Kidney (tissue), 14 donors: Measurements from ENCODE around the gene DDX54. TPM values are rescaled to one million over a fixed set of nuclear protein-coding genes. Genes with fewer than 3 reads are reported as not detected.

ENCODE experiments used
- DNase-seq, 5 donors: peaks; one replicate each; pipeline ENCODE4 v3.0.0-alpha.2; 2013 to 2020
- FAIRE-seq: peaks from 2 replicates; lab custom pipeline; 2012; peaks lifted over from hg19 to GRCh38; lab: Jason Lieb, UNC
- H3K27ac ChIP-seq, 2 donors: one replicate each; pipeline ENCODE4 v1.7.0; 2013; ENCODE audit warnings: low read depth in 2 of 2, low read length in 2 of 2, inconsistent platforms in 1 of 2
- H3K27me3 ChIP-seq: one replicate; pipeline ENCODE4 v1.7.1; 2013; ENCODE audit warnings: low read length, inconsistent platforms; ENCODE audit not compliant: control insufficient read depth, insufficient read depth
- H3K36me3 ChIP-seq, 3 donors: one replicate each; pipeline versions ENCODE4 v1.7.0 to v1.7.1; 2013; ENCODE audit warnings: low read length in 3 of 3, control low read depth in 1 of 3, inconsistent platforms in 1 of 3; ENCODE audit not compliant: insufficient read depth in 3 of 3, control insufficient read depth in 2 of 3
- H3K4me1 ChIP-seq, 3 donors: one replicate each; pipeline versions ENCODE4 v1.7.0 to v1.7.1; 2013; ENCODE audit warnings: low read length in 3 of 3, inconsistent platforms in 1 of 3, low read depth in 1 of 3; ENCODE audit not compliant: control insufficient read depth in 2 of 3, insufficient read depth in 2 of 3
- H3K4me3 ChIP-seq, 3 donors: one replicate each; pipeline versions ENCODE4 v1.7.0 to v1.8.1; 2013; ENCODE audit warnings: low read length in 3 of 3, control low read depth in 1 of 3, inconsistent platforms in 1 of 3
- H3K9ac ChIP-seq, 3 donors: one replicate each; pipeline versions ENCODE4 v1.7.0 to v1.7.1; 2013; ENCODE audit warnings: low read length in 3 of 3, control low read depth in 1 of 3, inconsistent platforms in 1 of 3
- H3K9me3 ChIP-seq, 3 donors: one replicate each; pipeline versions ENCODE4 v1.7.0 to v1.7.1; 2013; ENCODE audit warnings: low read length in 3 of 3, control low read depth in 1 of 3, inconsistent platforms in 1 of 3; ENCODE audit not compliant: control insufficient read depth in 2 of 3, insufficient read depth in 1 of 3
- intact Hi-C: fragments of 100-400 bp; cut with DNase I; formaldehyde crosslinking; loops from one replicate; pipeline ENCODE4 v1.11.1; 2022
- polyA plus RNA-seq: library from polyadenylated mRNA; stranded (reverse); fragments of 350-450 nt; fragmentation: Illumina TruSeq; extraction: RNeasy Lipid Tissue Mini Kit (QIAGEN cat#74804); gene quantifications from one replicate; pipeline ENCODE4 v1.2.3, GENCODE V29; 2014; ENCODE audit warnings: low read depth, low replicate concordance; ENCODE audit not compliant: insufficient read depth
- total RNA-seq: library from RNA; stranded (reverse); fragmentation: NEBNext Ultra II Directional; extraction: Animal tissue kit (Norgen Biotek cat#: 25700); gene quantifications from one replicate; pipeline ENCODE4 v1.2.1, GENCODE V29; 2021
- TF ChIP-seq, protein P1 (sequence below): IDR thresholded peaks from 3 replicates; pipeline ENCODE4 v1.5.1; 2012; ENCODE audit warnings: mild to moderate bottlenecking, moderate library complexity, borderline replicate concordance; ENCODE audit not compliant: insufficient read depth; ENCODE audit errors: extremely low read depth
- donor health status: control.
- donor health status: control.
- donor health status: control.
- donor health status: control.
- donor health status: control.
- donor health status: DM: yes; HTN: yes; CAD: no.
- donor health status: Normal renal cell carcinoma (clear cell type).

Gene DDX54
- total and polyA plus RNA-seq, 2 donors from 2014 or later = 55.4 to 62.0 TPM

DNA sequence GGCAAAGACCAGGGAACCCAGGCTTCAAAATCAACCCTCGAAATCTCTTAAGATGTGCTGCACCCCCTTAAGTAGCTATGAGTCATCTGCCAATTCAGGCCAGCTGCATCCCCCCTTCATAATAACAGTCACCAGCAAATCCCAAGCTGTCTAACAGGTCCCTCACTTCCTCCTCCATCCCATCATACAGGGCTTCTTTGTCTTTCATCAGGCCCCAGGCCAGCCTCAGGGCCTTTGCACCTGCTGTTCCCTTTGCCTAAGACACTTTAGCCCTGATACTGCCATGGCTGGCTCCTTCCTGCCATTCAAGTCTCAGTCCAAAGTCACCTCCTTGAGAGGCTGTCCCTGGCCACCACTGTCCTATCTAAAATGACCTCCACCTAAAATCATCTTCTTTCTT lies 53.7 kb downstream of the DDX54 start:
- DNase-seq (no peak), FAIRE-seq (no peak)
- TF ChIP-seq, protein P1, sequence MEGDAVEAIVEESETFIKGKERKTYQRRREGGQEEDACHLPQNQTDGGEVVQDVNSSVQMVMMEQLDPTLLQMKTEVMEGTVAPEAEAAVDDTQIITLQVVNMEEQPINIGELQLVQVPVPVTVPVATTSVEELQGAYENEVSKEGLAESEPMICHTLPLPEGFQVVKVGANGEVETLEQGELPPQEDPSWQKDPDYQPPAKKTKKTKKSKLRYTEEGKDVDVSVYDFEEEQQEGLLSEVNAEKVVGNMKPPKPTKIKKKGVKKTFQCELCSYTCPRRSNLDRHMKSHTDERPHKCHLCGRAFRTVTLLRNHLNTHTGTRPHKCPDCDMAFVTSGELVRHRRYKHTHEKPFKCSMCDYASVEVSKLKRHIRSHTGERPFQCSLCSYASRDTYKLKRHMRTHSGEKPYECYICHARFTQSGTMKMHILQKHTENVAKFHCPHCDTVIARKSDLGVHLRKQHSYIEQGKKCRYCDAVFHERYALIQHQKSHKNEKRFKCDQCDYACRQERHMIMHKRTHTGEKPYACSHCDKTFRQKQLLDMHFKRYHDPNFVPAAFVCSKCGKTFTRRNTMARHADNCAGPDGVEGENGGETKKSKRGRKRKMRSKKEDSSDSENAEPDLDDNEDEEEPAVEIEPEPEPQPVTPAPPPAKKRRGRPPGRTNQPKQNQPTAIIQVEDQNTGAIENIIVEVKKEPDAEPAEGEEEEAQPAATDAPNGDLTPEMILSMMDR = no peak
- Histone ChIP-seq H3K4me1 (peaks cover 0 to 6% (median 0%) of the 10 kb centered on the region in 3 donors), H3K27me3 (no peaks in the 10 kb centered on the region), H3K4me3 (no peak overlapping the region), H3K9ac (no peak overlapping the region), H3K36me3 (no peaks in the 10 kb centered on the region), H3K9me3 (no peaks in the 10 kb centered on the region), H3K27ac (no peak overlapping the region)
- intact Hi-C loops = no loop called here

DNA sequence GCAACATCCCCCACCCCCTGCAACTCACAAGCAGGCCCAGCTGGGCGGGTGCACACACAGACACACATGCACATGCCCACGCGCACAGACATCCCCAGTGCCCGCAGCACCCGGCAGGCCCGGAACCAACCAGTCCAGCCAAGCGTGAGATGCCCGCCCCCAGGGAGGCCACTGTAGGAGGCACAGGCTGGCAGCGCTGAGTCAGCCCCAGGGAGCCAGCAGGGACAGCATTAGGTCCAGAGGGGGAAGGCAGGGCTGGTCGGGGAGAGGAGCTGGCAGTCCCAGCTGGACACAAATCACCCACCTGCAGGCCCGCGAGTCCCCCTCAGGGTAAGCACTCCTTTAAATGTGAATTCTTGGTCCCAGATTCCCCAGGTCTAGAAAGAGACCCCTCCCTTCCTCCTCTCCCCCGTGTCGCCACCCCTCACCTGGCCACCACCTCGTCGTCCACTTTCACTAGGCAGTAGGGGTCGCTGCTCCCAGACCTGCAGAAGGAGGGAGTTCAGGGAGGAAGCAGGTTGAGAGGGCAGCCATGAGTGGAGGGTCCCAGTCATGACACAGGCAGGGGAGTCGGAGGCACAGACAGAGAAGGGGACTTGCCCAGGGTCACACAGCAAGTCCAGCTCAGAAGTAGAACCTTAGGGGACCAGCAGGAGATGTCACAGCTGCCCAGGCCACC lies 54.7 kb downstream of the DDX54 start:
- H3K4me3 ChIP-seq = no peak overlapping the region
- peaks cover 0 to 2% (median 0%) of the 10 kb centered on the region in 3 donors for H3K36me3 ChIP-seq
- peak overlapping the region in 1 of 2 donors; percentile 51 for H3K27ac ChIP-seq
- peaks cover 0 to 5% (median 0%) of the 10 kb centered on the region in 3 donors for H3K4me1 ChIP-seq
- peak in 4 of 5 donors; percentile 35 to 95 (median 63) for DNase-seq
- H3K27me3 ChIP-seq = no peaks in the 10 kb centered on the region
- TF ChIP-seq, protein P1 = peak; percentile 24
- no peaks in the 10 kb centered on the region for H3K9me3 ChIP-seq
- intact Hi-C loops = no loop called here
- H3K9ac ChIP-seq = peak overlapping the region in 1 of 3 donors; percentile 19
- no peak for FAIRE-seq

DNA sequence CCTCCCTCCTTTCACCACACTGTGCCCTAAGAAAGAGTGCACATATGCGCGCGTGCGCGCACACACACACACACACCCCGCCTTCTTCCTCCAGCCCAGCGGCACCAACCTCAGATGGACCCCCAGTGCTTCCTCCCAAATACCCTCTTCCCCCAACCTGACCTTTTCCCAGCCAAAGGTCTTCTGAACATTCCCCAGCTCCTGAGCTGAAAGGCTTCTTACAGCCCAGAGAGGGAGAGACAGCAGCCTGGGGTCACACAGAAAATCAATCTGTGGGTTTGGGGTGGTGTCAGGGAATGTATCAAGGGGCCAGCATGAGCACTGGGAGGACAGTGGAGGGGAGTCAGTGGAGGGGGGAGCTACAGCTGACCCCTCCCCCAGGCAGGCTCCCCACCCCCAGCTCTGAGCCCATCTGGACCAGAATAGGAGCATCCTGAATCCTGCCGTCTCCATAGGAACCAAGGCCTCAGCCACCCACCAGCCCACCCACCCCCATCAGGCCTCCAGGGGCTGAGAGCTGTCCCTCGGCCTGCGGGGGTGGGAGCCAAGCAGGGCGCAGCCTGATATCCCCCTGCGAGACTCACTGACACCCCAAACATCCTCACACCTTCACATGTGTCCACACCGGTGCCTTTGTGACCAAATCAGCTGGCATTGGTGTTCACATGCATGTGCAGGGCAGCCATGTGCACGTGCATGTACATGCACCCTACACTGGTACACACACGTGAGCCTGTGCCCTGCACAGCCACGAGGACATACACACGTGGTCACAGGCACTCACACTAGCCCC lies 55.4 kb downstream of the DDX54 start:
- FAIRE-seq = no peak
- Histone ChIP-seq H3K27me3 (no peaks in the 10 kb centered on the region), H3K36me3 (peaks cover 0 to 2% (median 0%) of the 10 kb centered on the region in 3 donors), H3K4me3 (no peak overlapping the region), H3K9me3 (no peaks in the 10 kb centered on the region), H3K9ac (no peak overlapping the region), H3K27ac (no peak overlapping the region), H3K4me1 (peaks cover 0 to 2% (median 0%) of the 10 kb centered on the region in 3 donors)
- DNase-seq = no peak
- intact Hi-C loops = no loop called here
- TF ChIP-seq, protein P1 = no peak
